ENCODE data around the gene PPBP. TPM values are rescaled to one million over a fixed set of nuclear protein-coding genes. Genes with fewer than 3 reads are reported as not detected.

Gene PPBP
- total RNA-seq, 4 donors from 2014 or later: 1.9 TPM; not detected in 3

GRCh38 chr4:74006009-74006476 is 18.1 kb upstream of the PPBP start:
- TF ChIP-seq CTCF (IDR thresholded peaks at IDR 0.05) (no peak), POLR2A (IDR thresholded peaks at IDR 0.05) (no peak)
- 41 to 65% methylated on average over 2 of the region's 2 CpGs for WGBS, 2 donors

GRCh38 chr4:74005528-74005927 is 17.5 kb upstream of the PPBP start:
- no peak for TF ChIP-seq POLR2A (IDR thresholded peaks at IDR 0.05)
- no peak for TF ChIP-seq CTCF (IDR thresholded peaks at IDR 0.05)
- H3K4me3 ChIP-seq (ENCODE audit: low read depth, poor library complexity, severe bottlenecking): no peak overlapping the region
- WGBS, 2 donors: 32 to 34% methylated on average over 3 of the region's 3 CpGs
- intact Hi-C loops (cut with DNase I; ENCODE audit: low total_unique reads): no loop called here
- no peak for DNase-seq (ENCODE audit: low spot score in 2 of 2)

More at GRCh38 chr4:74006009-74006476, 18.1 kb upstream of the PPBP start:
- DNase-seq (ENCODE audit: low spot score in 2 of 2): peak in 1 of 2 donors; percentile 15
- intact Hi-C loops (cut with DNase I; ENCODE audit: low total_unique reads): no loop called here
- no peak overlapping the region for H3K4me3 ChIP-seq (ENCODE audit: low read depth, poor library complexity, severe bottlenecking)

- TF ChIP-seq POLR2A (IDR thresholded peaks at IDR 0.05) (no peak), CTCF (IDR thresholded peaks at IDR 0.05) (no peak)
- DNase-seq (ENCODE audit: low spot score in 2 of 2): no peak
- WGBS, 2 donors: 63 to 64% methylated on average over 4 of the region's 4 CpGs
- intact Hi-C loops (cut with DNase I; ENCODE audit: low total_unique reads): no loop called here
- no peak overlapping the region for H3K4me3 ChIP-seq (ENCODE audit: low read depth, poor library complexity, severe bottlenecking)
These were observed 16.7 kb upstream of the PPBP start for GRCh38 chr4:74004668-74005067.

GRCh38 chr4:74000301-74000700 is 12.3 kb upstream of the PPBP start:
- no peak for DNase-seq (ENCODE audit: low spot score in 2 of 2)
- intact Hi-C loops (cut with DNase I; ENCODE audit: low total_unique reads): no loop called here
- 84 to 88% methylated on average over 6 of the region's 6 CpGs for WGBS, 2 donors
- TF ChIP-seq POLR2A (IDR thresholded peaks at IDR 0.05): no peak
- no peak for TF ChIP-seq CTCF (IDR thresholded peaks at IDR 0.05)
- H3K4me3 ChIP-seq (ENCODE audit: low read depth, poor library complexity, severe bottlenecking): no peak overlapping the region

- H3K4me3 ChIP-seq (ENCODE audit: low read depth, poor library complexity, severe bottlenecking): no peak within 1 kb of the TSS
- 11% methylated on average over 42 to 45 of the region's 46 CpGs for WGBS, 2 donors
- no peak for TF ChIP-seq POLR2A (IDR thresholded peaks at IDR 0.05)
- no peak for TF ChIP-seq CTCF (IDR thresholded peaks at IDR 0.05)
- DNase-seq (ENCODE audit: low spot score in 2 of 2): peak in 1 of 2 donors; percentile 84
- intact Hi-C loops (cut with DNase I; ENCODE audit: low total_unique reads): no loop called here
These were observed 10.3 kb upstream of the PPBP start, which contains the start of gene CXCL5 for GRCh38 chr4:73998040-73999011. CXCL5 (minus strand) TSS chr4:73998677; CDS start chr4:73998581, 96 bp downstream.

Data from lower leg skin (tissue), 4 donors.